ENCODE data around the gene LGR6.

The LGR6 gene

GRCh38 chr1:202286622-202287097 lies 93.1 kb downstream of the LGR6 start:
- H3K9me3 ChIP-seq (replicated peaks; ENCODE audit: insufficient read depth, low read length): no peaks in the 10 kb centered on the region
- H3K4me3 ChIP-seq (ENCODE audit: low read length): no peak overlapping the region
- no peak overlapping the region for H2AFZ ChIP-seq (ENCODE audit: low read length)
- H3K79me2 ChIP-seq (ENCODE audit: low read length): no peaks in the 10 kb centered on the region
- H3K9me2 ChIP-seq (replicated peaks; ENCODE audit: insufficient read depth, low read length): no peaks in the 10 kb centered on the region
- H3K27ac ChIP-seq (ENCODE audit: low read length): no peak overlapping the region
- no peak overlapping the region for H3K4me2 ChIP-seq (ENCODE audit: low read depth, low read length)
- H3K27me3 ChIP-seq (replicated peaks; ENCODE audit: insufficient read depth, low read length): peaks cover 15% of the 10 kb centered on the region; the same call in 1 of the 2 replicates
- peaks cover 16% of the 10 kb centered on the region for H3K4me1 ChIP-seq (ENCODE audit: low read length)
- no peak for DNase-seq
- H4K20me1 ChIP-seq (ENCODE audit: insufficient read depth, low read length): no peaks in the 10 kb centered on the region
- no peaks in the 10 kb centered on the region for H3K36me3 ChIP-seq (replicated peaks; ENCODE audit: insufficient read depth, low read length)
- H3F3A ChIP-seq (ENCODE audit: insufficient read depth, low read length): peaks cover 11% of the 10 kb centered on the region; the same call in 1 of the 2 replicates
- TF ChIP-seq CTCF (IDR thresholded peaks at IDR 0.05; ENCODE audit: low read length) (no peak), EZH2phosphoT487 (IDR thresholded peaks at IDR 0.05; ENCODE audit: low read length) (no peak), EZH2 (optimal IDR thresholded peaks at IDR 0.05; ENCODE audit: low read depth, low read length) (no peak)
- no peak overlapping the region for H3K9ac ChIP-seq (ENCODE audit: low read length)

GRCh38 chr1:202287196-202287595 lies 93.6 kb downstream of the LGR6 start:
- peaks cover 11% of the 10 kb centered on the region; the same call in 1 of the 2 replicates for H3F3A ChIP-seq (ENCODE audit: insufficient read depth, low read length)
- H2AFZ ChIP-seq (ENCODE audit: low read length): no peak overlapping the region
- H3K4me3 ChIP-seq (ENCODE audit: low read length): no peak overlapping the region
- no peak overlapping the region for H3K4me2 ChIP-seq (ENCODE audit: low read depth, low read length)
- no peaks in the 10 kb centered on the region for H3K9me3 ChIP-seq (replicated peaks; ENCODE audit: insufficient read depth, low read length)
- H4K20me1 ChIP-seq (ENCODE audit: insufficient read depth, low read length): no peaks in the 10 kb centered on the region
- no peaks in the 10 kb centered on the region for H3K79me2 ChIP-seq (ENCODE audit: low read length)
- H3K27me3 ChIP-seq (replicated peaks; ENCODE audit: insufficient read depth, low read length): peaks cover 10% of the 10 kb centered on the region; the same call in 1 of the 2 replicates
- TF ChIP-seq CTCF (IDR thresholded peaks at IDR 0.05; ENCODE audit: low read length): no peak
- no peak for TF ChIP-seq EZH2phosphoT487 (IDR thresholded peaks at IDR 0.05; ENCODE audit: low read length)
- no peak for TF ChIP-seq EZH2 (optimal IDR thresholded peaks at IDR 0.05; ENCODE audit: low read depth, low read length)
- H3K9ac ChIP-seq (ENCODE audit: low read length): no peak overlapping the region
- no peaks in the 10 kb centered on the region for H3K36me3 ChIP-seq (replicated peaks; ENCODE audit: insufficient read depth, low read length)
- H3K27ac ChIP-seq (ENCODE audit: low read length): no peak overlapping the region
- peaks cover 16% of the 10 kb centered on the region for H3K4me1 ChIP-seq (ENCODE audit: low read length)
- no peak for DNase-seq
- H3K9me2 ChIP-seq (replicated peaks; ENCODE audit: insufficient read depth, low read length): no peaks in the 10 kb centered on the region

- no peak overlapping the region for H3K4me2 ChIP-seq (ENCODE audit: low read depth, low read length)
- H3K36me3 ChIP-seq (replicated peaks; ENCODE audit: insufficient read depth, low read length): no peaks in the 10 kb centered on the region
- H2AFZ ChIP-seq (ENCODE audit: low read length): no peak overlapping the region
- H3K9me2 ChIP-seq (replicated peaks; ENCODE audit: insufficient read depth, low read length): no peaks in the 10 kb centered on the region
- H3K79me2 ChIP-seq (ENCODE audit: low read length): no peaks in the 10 kb centered on the region
- H3K9me3 ChIP-seq (replicated peaks; ENCODE audit: insufficient read depth, low read length): no peaks in the 10 kb centered on the region
- TF ChIP-seq EZH2 (optimal IDR thresholded peaks at IDR 0.05; ENCODE audit: low read depth, low read length) (no peak), CTCF (IDR thresholded peaks at IDR 0.05; ENCODE audit: low read length) (no peak), EZH2phosphoT487 (IDR thresholded peaks at IDR 0.05; ENCODE audit: low read length) (no peak)
- H3K27me3 ChIP-seq (replicated peaks; ENCODE audit: insufficient read depth, low read length): peaks cover 4% of the 10 kb centered on the region; the same call in 1 of the 2 replicates
- H3K4me3 ChIP-seq (ENCODE audit: low read length): no peak overlapping the region
- no peak for DNase-seq
- no peaks in the 10 kb centered on the region for H4K20me1 ChIP-seq (ENCODE audit: insufficient read depth, low read length)
- peaks cover 10% of the 10 kb centered on the region for H3K4me1 ChIP-seq (ENCODE audit: low read length)
- peaks cover 9% of the 10 kb centered on the region; the same call in 1 of the 2 replicates for H3F3A ChIP-seq (ENCODE audit: insufficient read depth, low read length)
- H3K27ac ChIP-seq (ENCODE audit: low read length): no peak overlapping the region
- no peak overlapping the region for H3K9ac ChIP-seq (ENCODE audit: low read length)
These were observed 94.6 kb downstream of the LGR6 start for GRCh38 chr1:202288177-202288576.

Measured in MM.1S (cell line).